Measurements from ENCODE around the gene PLOD2. TPM values are rescaled to one million over a fixed set of nuclear protein-coding genes. Genes with fewer than 3 reads are reported as not detected.
"Not testable (repeated sequence)": the region's sequence is repeated elsewhere in the genome, so short reads cannot be mapped to it uniquely, and the experiment has no call there.

The PLOD2 gene
- total RNA-seq, 1 experiment from 2014 or later, result 74.7 TPM

- no peak for DNase-seq (ENCODE audit: low read depth)
Observed at GRCh38 chr3:146142757-146143156, 18.2 kb downstream of the PLOD2 start.

DNA sequence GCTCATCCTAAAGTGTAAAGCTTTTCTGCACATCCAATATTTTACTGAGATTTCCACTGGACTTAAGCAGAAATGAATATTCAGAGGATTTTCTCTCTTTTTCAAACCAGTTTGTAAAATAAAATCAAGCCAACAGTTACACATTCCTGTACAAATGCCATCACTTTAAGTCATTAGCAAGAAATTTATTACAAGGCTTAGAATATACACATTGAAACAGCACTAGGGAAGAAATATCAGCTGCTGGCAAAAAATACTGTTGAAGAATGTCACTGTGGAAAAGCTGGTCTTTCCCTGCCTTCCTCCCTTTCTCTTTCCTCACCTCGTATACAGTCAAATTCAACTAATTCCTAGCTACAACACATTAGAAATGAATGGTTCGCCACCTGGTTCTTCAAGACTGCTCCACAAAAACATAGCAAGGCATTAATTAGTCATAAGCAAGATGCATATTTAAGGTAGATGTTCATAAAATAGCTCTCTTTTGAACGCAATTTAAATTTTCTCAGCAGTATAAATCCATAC is 21.3 kb downstream of the PLOD2 start:
- no peak for DNase-seq (ENCODE audit: low read depth)

DNA sequence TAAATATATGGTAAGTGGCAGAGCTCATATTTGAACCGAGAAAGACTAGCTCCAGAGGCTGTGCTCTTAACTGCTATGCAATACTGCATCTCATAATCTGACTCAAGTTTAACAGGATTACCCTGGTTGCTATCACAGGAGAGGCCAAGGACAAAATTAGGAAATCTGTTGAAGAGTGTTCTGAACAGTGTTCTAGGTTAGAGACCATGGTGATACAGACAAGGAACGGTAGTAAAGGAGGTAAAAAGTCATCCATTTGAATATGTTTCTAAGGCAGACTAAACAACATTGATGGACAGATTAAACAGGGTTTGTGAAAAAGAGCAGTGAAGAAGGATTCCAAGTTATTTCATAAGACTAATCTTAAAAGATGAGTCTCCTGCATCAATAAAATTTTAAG is 22.1 kb downstream of the PLOD2 start:
- DNase-seq (ENCODE audit: low read depth), result no peak

GRCh38 chr3:146136647-146137046 is 24.3 kb downstream of the PLOD2 start:
- DNase-seq (ENCODE audit: low read depth), result no peak

DNA sequence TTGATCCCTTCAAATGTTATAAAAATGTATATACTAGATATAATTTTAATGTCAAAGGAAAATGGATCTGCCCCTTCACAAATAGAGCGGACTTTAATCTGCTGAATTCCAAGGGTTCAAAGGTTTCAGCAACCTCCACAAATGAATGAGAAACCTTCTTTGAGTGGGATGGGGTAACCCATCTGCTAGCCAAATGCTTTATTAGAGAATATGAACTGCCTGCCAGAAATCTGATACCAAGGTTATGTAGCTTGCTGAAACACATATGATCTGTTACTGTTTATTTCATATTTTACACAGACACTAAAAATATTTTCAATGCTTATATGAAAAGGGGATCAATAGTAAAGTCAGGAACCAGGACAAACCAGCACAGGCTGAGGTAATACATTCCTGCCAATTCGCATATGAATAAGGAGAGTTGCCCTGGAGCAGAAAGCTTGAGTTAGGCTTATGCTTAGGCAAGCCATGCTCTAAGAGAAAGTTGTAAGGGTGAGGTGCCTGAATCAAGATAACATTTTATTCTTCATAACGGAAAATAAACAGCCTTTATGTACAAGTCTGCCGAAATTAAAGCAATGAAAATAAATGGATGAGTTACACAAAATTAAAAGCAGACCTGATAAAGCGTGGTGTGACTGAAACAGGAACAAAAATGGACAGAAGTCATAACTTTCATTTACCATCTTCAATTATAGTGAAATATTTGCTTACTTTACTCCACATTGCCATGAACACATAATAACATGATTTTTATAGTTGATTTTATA is 26.5 kb downstream of the PLOD2 start:
- DNase-seq (ENCODE audit: low read depth), result no peak

DNA sequence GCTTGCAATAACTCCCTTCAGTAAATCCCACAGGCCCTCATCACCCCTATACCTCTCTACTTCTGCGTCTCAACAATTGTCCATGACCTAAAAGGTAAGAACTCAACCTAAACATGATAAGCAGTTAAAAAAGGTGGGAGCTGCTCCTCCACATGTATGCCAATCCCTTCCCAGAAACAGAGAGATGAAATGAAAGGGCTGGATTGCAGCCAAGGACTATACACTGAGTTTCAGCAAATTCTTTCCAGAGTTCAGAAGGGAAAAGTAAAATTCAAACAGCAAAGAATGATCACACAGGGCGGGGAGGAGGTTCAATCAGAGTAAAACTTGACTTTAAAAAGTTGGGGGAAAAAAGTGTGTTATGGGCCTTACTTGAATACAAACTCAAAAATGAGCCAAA is 27.5 kb downstream of the PLOD2 start:
- DNase-seq (ENCODE audit: low read depth), result no peak

GRCh38 chr3:146131616-146132410 is 29.2 kb downstream of the PLOD2 start:
- peak; percentile 79 for DNase-seq (ENCODE audit: low read depth)

GRCh38 chr3:146130881-146131371 is 30.1 kb downstream of the PLOD2 start:
- no peak for DNase-seq (ENCODE audit: low read depth)

DNA sequence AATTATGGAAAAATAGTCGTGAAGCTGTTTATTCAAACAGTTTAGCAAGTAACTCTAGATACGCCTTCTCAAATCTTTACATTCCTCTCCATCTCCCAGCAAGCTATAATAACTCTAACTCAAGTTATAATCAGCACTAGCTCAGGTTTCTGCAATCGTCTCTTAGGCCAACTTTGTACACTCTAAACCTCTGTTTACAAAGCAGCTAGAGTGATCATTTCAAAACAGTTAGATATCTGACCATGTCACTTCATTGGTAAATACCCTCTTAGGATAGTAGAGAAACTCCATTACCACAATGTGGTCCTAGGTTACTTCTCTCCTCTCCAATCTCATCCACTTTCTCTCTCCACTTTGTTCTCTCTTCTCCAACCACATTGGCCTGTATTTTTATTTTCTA is 31.2 kb downstream of the PLOD2 start:
- no peak for DNase-seq (ENCODE audit: low read depth)

GRCh38 chr3:146128939-146129338 is 32.0 kb downstream of the PLOD2 start:
- DNase-seq (ENCODE audit: low read depth), result no peak

GRCh38 chr3:146128179-146128578 is 32.8 kb downstream of the PLOD2 start:
- no peak for DNase-seq (ENCODE audit: low read depth)

DNA sequence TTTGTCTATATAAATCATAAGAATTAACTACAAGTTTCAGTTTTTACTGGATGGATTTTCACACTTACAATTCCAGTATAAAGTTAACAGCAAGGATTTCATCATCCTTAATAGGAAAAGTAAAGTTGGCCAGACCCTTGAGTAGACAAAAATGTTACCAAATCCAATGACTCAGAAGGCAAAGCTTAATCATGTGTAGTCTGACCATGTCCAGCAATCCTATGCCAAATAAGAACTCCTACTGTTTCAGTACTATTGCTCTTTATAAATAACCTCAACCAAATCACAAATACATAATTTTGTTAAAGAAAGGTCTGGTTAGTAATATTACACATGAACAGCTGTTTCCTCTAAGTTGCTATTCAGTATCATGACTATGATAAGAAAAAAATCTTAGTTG is 35.0 kb downstream of the PLOD2 start:
- DNase-seq (ENCODE audit: low read depth), result peak; percentile 77

- DNase-seq (ENCODE audit: low read depth), result no peak
Observed at GRCh38 chr3:146124126-146124801, 36.7 kb downstream of the PLOD2 start.

DNA sequence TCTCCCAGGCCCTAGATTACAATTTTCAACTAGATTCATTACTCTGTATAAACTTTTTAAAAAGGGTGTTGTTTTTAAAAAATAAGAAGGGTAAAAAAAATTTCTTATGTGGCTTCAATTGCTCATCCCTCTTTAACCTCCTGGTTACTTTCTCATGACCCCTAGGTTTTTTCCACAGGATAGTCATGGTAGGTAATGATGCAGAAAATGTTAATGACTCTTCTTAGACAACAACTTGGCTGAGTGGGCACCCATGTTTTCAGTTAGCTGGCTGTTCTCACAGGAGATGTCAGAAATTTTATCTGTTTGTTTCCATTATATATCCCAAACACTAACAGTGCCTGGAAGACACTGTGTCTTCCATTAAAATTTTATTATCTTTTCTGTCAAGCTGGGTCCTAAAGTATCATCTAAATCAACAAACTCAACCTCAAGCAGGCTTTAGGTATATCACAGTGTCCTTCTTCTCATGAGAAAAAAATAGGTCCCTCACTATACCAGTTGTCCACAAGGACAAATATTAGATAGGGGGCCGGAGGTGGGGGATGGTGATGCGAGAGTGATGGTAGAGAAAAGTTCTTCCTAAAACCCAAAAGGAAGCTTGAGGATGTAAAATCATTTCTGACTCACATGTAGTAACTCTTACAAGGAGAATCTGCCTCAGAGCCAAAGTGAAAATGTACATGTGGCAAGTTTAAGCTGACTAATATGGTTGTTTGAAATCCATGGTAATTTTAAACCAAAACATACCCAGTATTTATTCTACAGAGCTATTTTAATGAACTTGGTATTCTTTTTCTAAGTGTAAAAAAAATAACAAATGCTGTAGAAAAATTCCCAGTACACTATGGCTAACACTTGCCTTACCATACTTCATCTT is 43.3 kb downstream of the PLOD2 start:
- DNase-seq (ENCODE audit: low read depth), result peak; percentile 49

DNA sequence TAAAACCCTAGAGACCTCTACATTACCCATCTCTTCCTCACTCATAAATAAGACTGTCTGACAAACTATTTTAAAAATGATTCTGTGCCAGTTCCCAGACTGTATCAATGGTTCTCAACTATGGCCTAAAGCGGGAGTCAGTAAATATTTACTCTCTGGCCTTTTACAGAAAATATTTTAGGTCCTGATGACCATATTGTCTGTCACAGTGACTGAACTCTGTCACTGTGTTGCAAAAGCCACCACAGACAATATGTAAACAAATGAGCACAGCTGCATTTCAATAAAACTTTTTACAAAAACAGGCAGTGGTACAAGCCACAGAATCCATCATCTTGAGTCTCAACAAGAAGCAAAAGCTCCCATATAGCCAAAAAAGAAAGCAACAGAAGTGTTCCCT is 45.4 kb downstream of the PLOD2 start:
- no peak for DNase-seq (ENCODE audit: low read depth)

- DNase-seq (ENCODE audit: low read depth), result not testable (repeated sequence)
Observed at GRCh38 chr3:146113804-146114203, 47.2 kb downstream of the PLOD2 start.

- DNase-seq (ENCODE audit: low read depth), result no peak
Observed at GRCh38 chr3:146111337-146111736, 49.6 kb downstream of the PLOD2 start.

DNA sequence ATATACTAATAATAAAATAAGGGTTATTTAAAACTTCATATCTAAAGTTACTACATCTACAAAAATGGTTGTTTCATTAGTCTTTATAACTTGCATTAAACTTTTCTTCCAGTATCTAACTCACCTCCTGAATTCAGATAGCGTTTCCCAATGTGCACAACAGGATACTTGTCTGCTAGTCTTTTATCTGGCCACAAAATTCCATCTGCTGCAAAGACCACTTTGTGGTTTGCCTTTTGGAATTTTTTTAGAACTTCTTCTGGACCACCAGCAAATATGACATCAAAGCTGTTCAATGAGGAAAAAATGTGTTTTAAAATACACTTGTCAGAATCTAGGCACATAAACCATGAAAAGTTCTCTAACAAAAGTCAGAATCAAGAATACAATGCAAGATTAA is 50.8 kb downstream of the PLOD2 start:
- DNase-seq (ENCODE audit: low read depth), result no peak

DNA sequence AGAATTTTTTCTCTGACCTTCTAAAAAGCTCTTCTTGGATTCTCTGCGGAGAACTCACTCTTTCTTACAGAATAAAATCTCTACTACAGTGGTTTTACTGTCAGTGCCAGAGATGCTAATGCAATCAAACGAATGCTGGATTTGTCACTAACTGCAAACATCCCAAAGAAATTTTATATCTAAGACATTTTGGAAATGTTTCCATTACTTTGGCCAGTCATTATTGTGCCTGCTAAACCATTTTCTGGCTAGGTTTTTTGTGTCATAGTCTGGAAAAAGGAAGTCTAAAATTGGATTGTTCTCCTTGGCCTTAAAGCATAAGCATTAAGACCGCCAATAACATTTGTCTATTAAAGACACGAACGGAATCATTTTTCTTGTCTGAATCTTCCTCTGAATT is 54.0 kb downstream of the PLOD2 start:
- no peak for DNase-seq (ENCODE audit: low read depth)

GRCh38 chr3:146104068-146104467 is 56.9 kb downstream of the PLOD2 start:
- no peak for DNase-seq (ENCODE audit: low read depth)

GRCh38 chr3:146102885-146103284 is 58.1 kb downstream of the PLOD2 start:
- DNase-seq (ENCODE audit: low read depth), result no peak
